Mesendoderm (in vitro differentiated cells): ENCODE data around the gene PDCD5.

Experiments
- DNase-seq: peaks from one replicate; pipeline ENCODE4 v3.0.0; 2013
- H2AK5ac ChIP-seq: 2 replicates; pipeline ENCODE4 v1.6.1; 2013; ENCODE audit warnings: low read length, inconsistent platforms
- H2BK120ac ChIP-seq: 2 replicates; pipeline ENCODE4 v1.6.1; 2013; ENCODE audit warnings: low read depth, mild to moderate bottlenecking, low read length, moderate library complexity, mixed read lengths
- H2BK15ac ChIP-seq: replicated peaks from 2 replicates; pipeline ENCODE4 v1.6.1; 2013; ENCODE audit warnings: low read depth, mild to moderate bottlenecking, moderate library complexity
- H2BK5ac ChIP-seq: 2 replicates; pipeline ENCODE4 v1.6.1; 2013; ENCODE audit warnings: low read length, inconsistent platforms
- H3K18ac ChIP-seq: 2 replicates; pipeline ENCODE4 v1.6.1; 2013; ENCODE audit warnings: mild to moderate bottlenecking, low read length, mixed read lengths
- H3K23ac ChIP-seq: one replicate; pipeline ENCODE4 v1.6.1; 2013; ENCODE audit warnings: low read length
- H3K27ac ChIP-seq: 2 replicates; pipeline ENCODE4 v1.5.1; 2013; ENCODE audit warnings: low read depth, mild to moderate bottlenecking, inconsistent platforms, low read length, moderate library complexity
- H3K27me3 ChIP-seq: 2 replicates; pipeline ENCODE4 v1.6.1; 2013; ENCODE audit warnings: low read length, control low read depth, mild to moderate bottlenecking, inconsistent platforms; ENCODE audit not compliant: insufficient read depth, poor library complexity
- H3K36me3 ChIP-seq: 2 replicates; pipeline ENCODE4 v1.6.1; 2013; ENCODE audit warnings: low read length, inconsistent platforms; ENCODE audit not compliant: control insufficient read depth, insufficient read depth
- H3K4ac ChIP-seq: one replicate; pipeline ENCODE4 v1.6.1; 2013; ENCODE audit warnings: low read depth, mild to moderate bottlenecking, low read length, moderate library complexity
- H3K4me1 ChIP-seq: 2 replicates; pipeline ENCODE4 v1.6.1; 2013; ENCODE audit warnings: low read depth, low read length, inconsistent platforms; ENCODE audit not compliant: control insufficient read depth
- H3K4me2 ChIP-seq: 2 replicates; pipeline ENCODE4 v1.6.1; 2013; ENCODE audit warnings: low read length
- H3K4me3 ChIP-seq: 2 replicates; pipeline ENCODE4 v1.5.1; 2013; ENCODE audit warnings: mild to moderate bottlenecking, low read length
- H3K56ac ChIP-seq: one replicate; pipeline ENCODE4 v1.6.1; 2013; ENCODE audit warnings: low read length
- H3K79me1 ChIP-seq: 2 replicates; pipeline ENCODE4 v1.6.1; 2013; ENCODE audit warnings: low read length, inconsistent platforms
- H3K79me2 ChIP-seq: 2 replicates; pipeline ENCODE4 v1.6.1; 2013; ENCODE audit warnings: mild to moderate bottlenecking, low read length; ENCODE audit not compliant: control insufficient read depth, insufficient read depth
- H3K9ac ChIP-seq: 2 replicates; pipeline ENCODE4 v1.6.1; 2013; ENCODE audit warnings: low read length, inconsistent platforms
- H4K5ac ChIP-seq: one replicate; pipeline ENCODE4 v1.6.1; 2013; ENCODE audit warnings: low read length
- H4K8ac ChIP-seq: one replicate; pipeline ENCODE4 v1.6.1; 2013; ENCODE audit warnings: low read depth, mild to moderate bottlenecking, control low read depth, low read length, moderate library complexity
- WGBS: extraction: QIAGEN DNeasy Blood & Tissue Kit; methylation state at CpG from one replicate; pipeline ENCODE4 v1.1.7; 2013; ENCODE audit warnings: low lambda C conversion rate, missing lambda C conversion rate; ENCODE audit not compliant: insufficient coverage; ENCODE audit errors: extremely low coverage; 5-methylcytosine and 5-hydroxymethylcytosine counted together

PDCD5 gene

DNA sequence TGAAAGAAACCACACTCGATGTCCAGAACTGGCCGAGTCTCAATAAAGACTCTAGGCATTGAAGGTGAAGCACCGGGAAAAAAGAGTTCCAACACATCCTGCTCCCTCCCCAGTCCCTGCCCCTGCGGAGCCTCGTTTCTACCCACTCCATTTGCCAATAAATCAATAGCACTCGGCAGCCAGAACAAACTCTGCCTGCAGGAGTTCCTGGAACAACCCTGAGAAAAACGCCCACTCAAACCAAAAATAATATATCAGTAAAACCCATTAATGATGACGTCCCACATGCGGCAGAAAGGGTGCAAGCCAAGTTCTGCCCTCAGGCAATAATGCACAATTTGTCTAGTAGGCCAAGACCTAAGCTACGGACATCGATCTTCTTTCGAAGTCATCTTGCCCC, 41.0 kb downstream of the PDCD5 start:
- Histone ChIP-seq H3K56ac (no peak overlapping the region), H2BK15ac (no peak overlapping the region), H3K27ac (no peak overlapping the region), H3K36me3 (peaks cover 1% of the 10 kb centered on the region), H3K4ac (no peak overlapping the region), H4K8ac (no peak overlapping the region), H2BK120ac (no peak overlapping the region), H3K4me3 (no peak overlapping the region), H3K23ac (no peak overlapping the region), H3K18ac (no peak overlapping the region), H3K79me1 (no peaks in the 10 kb centered on the region), H2AK5ac (no peak overlapping the region), H3K4me2 (no peak overlapping the region), H2BK5ac (no peak overlapping the region), H4K5ac (no peak overlapping the region), H3K79me2 (no peaks in the 10 kb centered on the region), H3K4me1 (no peaks in the 10 kb centered on the region), H3K9ac (no peak overlapping the region), H3K27me3 (no peaks in the 10 kb centered on the region)
- no peak for DNase-seq
- no CpG with 5 or more reads among the region's 12 CpGs for WGBS

DNA sequence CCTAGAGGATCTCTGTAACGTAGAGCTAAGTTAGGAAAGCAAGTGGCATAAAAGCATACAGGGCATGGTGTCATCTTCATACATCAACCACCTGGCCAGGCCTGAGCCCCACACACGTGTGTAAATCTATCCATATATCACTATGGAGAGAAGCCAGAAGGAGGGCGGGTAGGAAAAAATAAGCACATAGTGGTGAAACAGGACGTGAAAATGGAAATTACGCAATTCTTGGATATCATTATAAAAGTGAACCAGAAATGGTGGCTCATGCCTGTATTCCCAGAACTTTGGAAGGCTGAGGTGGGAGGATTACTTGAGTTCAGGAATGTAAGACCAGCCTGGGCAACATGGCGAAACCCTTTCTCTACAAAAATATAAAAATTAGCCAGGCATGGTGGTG, 43.4 kb downstream of the PDCD5 start:
- no peak overlapping the region for H3K4ac ChIP-seq
- H3K9ac ChIP-seq: no peak overlapping the region
- H2BK5ac ChIP-seq: no peak overlapping the region
- no peaks in the 10 kb centered on the region for H3K79me1 ChIP-seq
- H3K56ac ChIP-seq: no peak overlapping the region
- no peaks in the 10 kb centered on the region for H3K79me2 ChIP-seq
- no peak overlapping the region for H3K27ac ChIP-seq
- H4K5ac ChIP-seq: no peak overlapping the region
- no peak overlapping the region for H3K18ac ChIP-seq
- H3K23ac ChIP-seq: no peak overlapping the region
- no peak for DNase-seq
- no CpG with 5 or more reads among the region's 6 CpGs for WGBS
- peaks cover 3% of the 10 kb centered on the region for H3K36me3 ChIP-seq
- H2BK15ac ChIP-seq: no peak overlapping the region
- H4K8ac ChIP-seq: no peak overlapping the region
- H3K4me3 ChIP-seq: no peak overlapping the region
- no peak overlapping the region for H2BK120ac ChIP-seq
- no peaks in the 10 kb centered on the region for H3K27me3 ChIP-seq
- no peak overlapping the region for H2AK5ac ChIP-seq
- no peak overlapping the region for H3K4me2 ChIP-seq
- no peaks in the 10 kb centered on the region for H3K4me1 ChIP-seq

DNA sequence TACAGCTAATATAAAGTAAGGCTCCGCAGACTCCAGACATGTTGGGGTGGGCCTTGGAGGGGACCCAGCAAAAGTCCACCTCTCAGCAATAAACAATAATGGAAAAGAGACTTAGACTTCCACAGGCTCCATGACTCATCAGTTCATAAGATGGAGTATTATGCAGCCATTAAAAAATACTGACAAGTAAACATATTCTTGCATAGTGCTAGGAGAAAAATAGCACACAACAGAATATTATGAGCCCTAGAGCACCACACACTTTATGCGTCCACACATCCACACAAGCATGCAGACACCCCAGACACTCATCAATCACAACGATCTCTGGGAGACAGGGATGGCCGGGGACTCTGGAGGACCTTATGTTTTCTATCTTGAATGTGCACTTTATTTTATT, 46.0 kb downstream of the PDCD5 start:
- no peak overlapping the region for H2AK5ac ChIP-seq
- no peak overlapping the region for H3K23ac ChIP-seq
- H3K56ac ChIP-seq: no peak overlapping the region
- DNase-seq: no peak
- peaks cover 5% of the 10 kb centered on the region for H3K36me3 ChIP-seq
- H3K18ac ChIP-seq: no peak overlapping the region
- no peaks in the 10 kb centered on the region for H3K27me3 ChIP-seq
- WGBS: no CpG with 5 or more reads among the region's 4 CpGs
- no peak overlapping the region for H3K9ac ChIP-seq
- no peak overlapping the region for H4K5ac ChIP-seq
- no peak overlapping the region for H2BK15ac ChIP-seq
- H3K4me1 ChIP-seq: no peaks in the 10 kb centered on the region
- no peak overlapping the region for H2BK120ac ChIP-seq
- no peak overlapping the region for H3K4ac ChIP-seq
- no peak overlapping the region for H3K27ac ChIP-seq
- no peak overlapping the region for H2BK5ac ChIP-seq
- no peak overlapping the region for H3K4me3 ChIP-seq
- H3K4me2 ChIP-seq: no peak overlapping the region
- no peaks in the 10 kb centered on the region for H3K79me1 ChIP-seq
- no peak overlapping the region for H4K8ac ChIP-seq
- no peaks in the 10 kb centered on the region for H3K79me2 ChIP-seq

- no peak overlapping the region for H3K4ac ChIP-seq
- H3K4me1 ChIP-seq: no peaks in the 10 kb centered on the region
- no peaks in the 10 kb centered on the region for H3K79me2 ChIP-seq
- no peaks in the 10 kb centered on the region for H3K79me1 ChIP-seq
- no peak overlapping the region for H3K23ac ChIP-seq
- no CpG with 5 or more reads among the region's 15 CpGs for WGBS
- H2BK120ac ChIP-seq: no peak overlapping the region
- H3K4me3 ChIP-seq: no peak overlapping the region
- H3K27me3 ChIP-seq: no peaks in the 10 kb centered on the region
- no peak overlapping the region for H3K4me2 ChIP-seq
- DNase-seq: no peak
- H4K5ac ChIP-seq: no peak overlapping the region
- H2AK5ac ChIP-seq: no peak overlapping the region
- no peak overlapping the region for H3K56ac ChIP-seq
- peaks cover 4% of the 10 kb centered on the region for H3K36me3 ChIP-seq
- no peak overlapping the region for H2BK5ac ChIP-seq
- H3K27ac ChIP-seq: no peak overlapping the region
- no peak overlapping the region for H3K9ac ChIP-seq
- no peak overlapping the region for H3K18ac ChIP-seq
- H2BK15ac ChIP-seq: no peak overlapping the region
- no peak overlapping the region for H4K8ac ChIP-seq
These were observed 46.8 kb downstream of the PDCD5 start for GRCh38 chr19:32627714-32628270.

GRCh38 chr19:32630338-32630737, 49.3 kb downstream of the PDCD5 start:
- H3K4me1 ChIP-seq: no peaks in the 10 kb centered on the region
- no peak overlapping the region for H2BK120ac ChIP-seq
- H3K27me3 ChIP-seq: no peaks in the 10 kb centered on the region
- H3K36me3 ChIP-seq: peaks cover 4% of the 10 kb centered on the region
- no peaks in the 10 kb centered on the region for H3K79me2 ChIP-seq
- H3K56ac ChIP-seq: no peak overlapping the region
- H4K8ac ChIP-seq: no peak overlapping the region
- peak; percentile 4 for DNase-seq
- no peak overlapping the region for H3K23ac ChIP-seq
- no peak overlapping the region for H3K4ac ChIP-seq
- H3K9ac ChIP-seq: no peak overlapping the region
- no peak overlapping the region for H4K5ac ChIP-seq
- no peak overlapping the region for H3K4me2 ChIP-seq
- no peak overlapping the region for H2BK5ac ChIP-seq
- no peak overlapping the region for H3K18ac ChIP-seq
- H3K79me1 ChIP-seq: no peaks in the 10 kb centered on the region
- H3K4me3 ChIP-seq: no peak overlapping the region
- no peak overlapping the region for H2AK5ac ChIP-seq
- WGBS: no CpG with 5 or more reads among the region's 14 CpGs
- H2BK15ac ChIP-seq: no peak overlapping the region
- H3K27ac ChIP-seq: no peak overlapping the region

DNA sequence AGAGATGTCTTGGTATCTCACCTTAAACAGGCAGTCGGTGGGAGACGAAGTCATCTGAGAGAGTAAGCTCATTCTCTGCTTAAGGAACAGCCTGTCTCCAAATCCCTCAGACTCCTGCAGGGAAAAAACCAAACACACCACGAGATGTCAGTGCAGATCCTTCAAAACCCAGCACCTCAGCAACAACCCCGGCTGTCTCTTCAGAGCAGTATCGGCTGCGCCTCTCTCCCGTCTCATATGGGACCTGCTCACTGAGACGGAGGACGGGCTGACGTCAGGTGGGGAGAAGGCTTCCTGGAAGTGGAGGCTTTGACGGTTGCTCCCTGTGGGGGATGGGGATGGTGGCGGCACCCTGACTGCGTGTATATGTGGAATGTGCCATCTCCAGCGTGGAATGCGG, 50.4 kb downstream of the PDCD5 start:
- Histone ChIP-seq H2BK5ac (no peak overlapping the region), H3K27ac (no peak overlapping the region), H3K36me3 (peaks cover 7% of the 10 kb centered on the region), H2BK120ac (no peak overlapping the region), H2BK15ac (no peak overlapping the region), H3K27me3 (no peaks in the 10 kb centered on the region), H3K79me2 (no peaks in the 10 kb centered on the region), H4K8ac (no peak overlapping the region), H3K9ac (no peak overlapping the region), H3K4me2 (no peak overlapping the region), H4K5ac (no peak overlapping the region), H3K23ac (no peak overlapping the region), H3K56ac (no peak overlapping the region), H2AK5ac (no peak overlapping the region), H3K4me1 (no peaks in the 10 kb centered on the region), H3K4me3 (no peak overlapping the region), H3K79me1 (no peaks in the 10 kb centered on the region), H3K4ac (no peak overlapping the region), H3K18ac (no peak overlapping the region)
- no CpG with 5 or more reads among the region's 15 CpGs for WGBS
- no peak for DNase-seq
